HUES48 (cell line): ENCODE results near the gene PHACTR3.

ENCODE experiments used
- H3K27ac ChIP-seq: one replicate; pipeline ENCODE4 v1.7.0; 2013; ENCODE audit warnings: low read depth, low read length, inconsistent platforms
- H3K27me3 ChIP-seq: 2 replicates; pipeline ENCODE4 v1.6.1; 2013; ENCODE audit warnings: mild to moderate bottlenecking, low read length; ENCODE audit not compliant: control insufficient read depth, insufficient read depth
- H3K36me3 ChIP-seq: 2 replicates; pipeline ENCODE4 v1.6.1; 2013; ENCODE audit warnings: low read length; ENCODE audit not compliant: control insufficient read depth, insufficient read depth
- H3K4me1 ChIP-seq: 2 replicates; pipeline ENCODE4 v1.6.1; 2013; ENCODE audit warnings: mild to moderate bottlenecking, low read length; ENCODE audit not compliant: control insufficient read depth, insufficient read depth
- H3K4me3 ChIP-seq: 2 replicates; pipeline ENCODE4 v1.5.1; 2013; ENCODE audit warnings: mild to moderate bottlenecking, low read depth, low read length
- H3K9ac ChIP-seq: 2 replicates; pipeline ENCODE4 v1.6.1; 2013; ENCODE audit warnings: mild to moderate bottlenecking, low read depth, low read length, moderate library complexity
- H3K9me3 ChIP-seq: 2 replicates; pipeline ENCODE4 v1.6.1; 2013; ENCODE audit warnings: low read length; ENCODE audit not compliant: control insufficient read depth, insufficient read depth

PHACTR3 gene

GRCh38 chr20:59780494-59781185, 176.3 kb downstream of the PHACTR3 start:
- no peak overlapping the region for H3K9ac ChIP-seq
- no peak overlapping the region for H3K27ac ChIP-seq
- H3K9me3 ChIP-seq, result no peaks in the 10 kb centered on the region
- no peaks in the 10 kb centered on the region for H3K36me3 ChIP-seq
- H3K4me3 ChIP-seq, result no peak overlapping the region
- no peaks in the 10 kb centered on the region for H3K27me3 ChIP-seq
- 0 out of 2 replicates have a peak, but pooled peaks cover 2% of the 10 kb centered on the region for H3K4me1 ChIP-seq

GRCh38 chr20:59781226-59781625, 176.9 kb downstream of the PHACTR3 start:
- H3K4me3 ChIP-seq, result no peak overlapping the region
- no peak overlapping the region for H3K27ac ChIP-seq
- no peaks in the 10 kb centered on the region for H3K36me3 ChIP-seq
- H3K9ac ChIP-seq, result no peak overlapping the region
- H3K9me3 ChIP-seq, result no peaks in the 10 kb centered on the region
- H3K27me3 ChIP-seq, result no peaks in the 10 kb centered on the region
- H3K4me1 ChIP-seq, result 0 out of 2 replicates have a peak, but pooled peaks cover 2% of the 10 kb centered on the region

- no peaks in the 10 kb centered on the region for H3K36me3 ChIP-seq
- H3K4me3 ChIP-seq, result no peak overlapping the region
- H3K27ac ChIP-seq, result no peak overlapping the region
- H3K27me3 ChIP-seq, result no peaks in the 10 kb centered on the region
- H3K9ac ChIP-seq, result no peak overlapping the region
- no peaks in the 10 kb centered on the region for H3K9me3 ChIP-seq
- H3K4me1 ChIP-seq, result 0 out of 2 replicates have a peak, but pooled peaks cover 2% of the 10 kb centered on the region
These were observed 178.8 kb downstream of the PHACTR3 start for GRCh38 chr20:59782986-59783640.

- H3K9me3 ChIP-seq, result no peaks in the 10 kb centered on the region
- H3K27ac ChIP-seq, result no peak overlapping the region
- no peaks in the 10 kb centered on the region for H3K36me3 ChIP-seq
- no peak overlapping the region for H3K9ac ChIP-seq
- H3K4me3 ChIP-seq, result no peak overlapping the region
- no peaks in the 10 kb centered on the region for H3K27me3 ChIP-seq
- 0 out of 2 replicates have a peak, but pooled peaks cover 2% of the 10 kb centered on the region for H3K4me1 ChIP-seq
These were observed 179.3 kb downstream of the PHACTR3 start for GRCh38 chr20:59783641-59784010.

GRCh38 chr20:59784365-59784764, 180.0 kb downstream of the PHACTR3 start:
- Histone ChIP-seq H3K9me3 (no peaks in the 10 kb centered on the region), H3K27me3 (no peaks in the 10 kb centered on the region), H3K4me3 (no peak overlapping the region), H3K36me3 (no peaks in the 10 kb centered on the region), H3K4me1 (0 out of 2 replicates have a peak, but pooled peaks cover 2% of the 10 kb centered on the region), H3K9ac (no peak overlapping the region), H3K27ac (no peak overlapping the region)

GRCh38 chr20:59784791-59785668, 180.7 kb downstream of the PHACTR3 start:
- Histone ChIP-seq H3K4me3 (no peak overlapping the region), H3K27ac (no peak overlapping the region), H3K36me3 (no peaks in the 10 kb centered on the region), H3K27me3 (no peaks in the 10 kb centered on the region), H3K4me1 (0 out of 2 replicates have a peak, but pooled peaks cover 2% of the 10 kb centered on the region), H3K9me3 (no peaks in the 10 kb centered on the region), H3K9ac (no peak overlapping the region)

- H3K9ac ChIP-seq, result no peak overlapping the region
- H3K27me3 ChIP-seq, result no peaks in the 10 kb centered on the region
- H3K27ac ChIP-seq, result no peak overlapping the region
- no peaks in the 10 kb centered on the region for H3K36me3 ChIP-seq
- H3K9me3 ChIP-seq, result no peaks in the 10 kb centered on the region
- 0 out of 2 replicates have a peak, but pooled peaks cover 2% of the 10 kb centered on the region for H3K4me1 ChIP-seq
- H3K4me3 ChIP-seq, result no peak overlapping the region
These were observed 181.3 kb downstream of the PHACTR3 start for GRCh38 chr20:59785669-59785959.

GRCh38 chr20:59785986-59786795, 181.9 kb downstream of the PHACTR3 start:
- no peaks in the 10 kb centered on the region for H3K9me3 ChIP-seq
- no peak overlapping the region for H3K27ac ChIP-seq
- H3K9ac ChIP-seq, result no peak overlapping the region
- H3K36me3 ChIP-seq, result no peaks in the 10 kb centered on the region
- H3K4me3 ChIP-seq, result no peak overlapping the region
- no peaks in the 10 kb centered on the region for H3K27me3 ChIP-seq
- 0 out of 2 replicates have a peak, but pooled peaks cover 2% of the 10 kb centered on the region for H3K4me1 ChIP-seq

GRCh38 chr20:59786801-59787537, 182.6 kb downstream of the PHACTR3 start:
- Histone ChIP-seq H3K36me3 (no peaks in the 10 kb centered on the region), H3K27ac (no peak overlapping the region), H3K27me3 (no peaks in the 10 kb centered on the region), H3K4me1 (0 out of 2 replicates have a peak, but pooled peaks cover 2% of the 10 kb centered on the region), H3K9ac (no peak overlapping the region), H3K4me3 (no peak overlapping the region), H3K9me3 (no peaks in the 10 kb centered on the region; the same call in 1 of the 2 replicates)

GRCh38 chr20:59787538-59787890, 183.2 kb downstream of the PHACTR3 start:
- Histone ChIP-seq H3K36me3 (no peaks in the 10 kb centered on the region), H3K9me3 (no peaks in the 10 kb centered on the region; the same call in 1 of the 2 replicates), H3K27ac (no peak overlapping the region)

More at GRCh38 chr20:59787538-59787890, 183.2 kb downstream of the PHACTR3 start:
- 0 out of 2 replicates have a peak, but pooled peaks cover 2% of the 10 kb centered on the region for H3K4me1 ChIP-seq
- H3K27me3 ChIP-seq, result no peaks in the 10 kb centered on the region
- no peak overlapping the region for H3K4me3 ChIP-seq
- no peak overlapping the region for H3K9ac ChIP-seq
